ENCODE measurements around the gene TMEM219.

- no peak for TF ChIP-seq ZNF747 (tag by site-specific recombination; IDR thresholded peaks at IDR 0.05)
- no peak for TF ChIP-seq ZBTB49 (tag by site-specific recombination; IDR thresholded peaks at IDR 0.05; ENCODE audit: low read depth)
- no peak for TF ChIP-seq ZNF654 (tag by site-specific recombination; IDR thresholded peaks at IDR 0.05; ENCODE audit: low read depth)
- TF ChIP-seq ZNF501 (tag by site-specific recombination; IDR thresholded peaks at IDR 0.05) = no peak
- TF ChIP-seq ZNF707 (tag by site-specific recombination; IDR thresholded peaks at IDR 0.05) = no peak
- TF ChIP-seq ZNF629 (tag by site-specific recombination; IDR thresholded peaks at IDR 0.05) = no peak
- no peak for TF ChIP-seq CTCF (tag by site-specific recombination; IDR thresholded peaks at IDR 0.05)
- no peak for TF ChIP-seq MYNN (tag by site-specific recombination; IDR thresholded peaks at IDR 0.05; ENCODE audit: borderline replicate concordance)
- TF ChIP-seq ZBTB1 (tag by site-specific recombination; IDR thresholded peaks at IDR 0.05) = no peak
- no peak for TF ChIP-seq ZNF600 (tag by site-specific recombination; IDR thresholded peaks at IDR 0.05)
- no peak for TF ChIP-seq GLIS2 (tag by site-specific recombination; IDR thresholded peaks at IDR 0.05)
- no peak for TF ChIP-seq ZNF626 (tag by site-specific recombination; IDR thresholded peaks at IDR 0.05)
- no peak for TF ChIP-seq ZNF639 (tag by site-specific recombination; IDR thresholded peaks at IDR 0.05)
- TF ChIP-seq ZEB2 (tag by site-specific recombination; IDR thresholded peaks at IDR 0.05) = no peak
Observed at GRCh38 chr16:29984764-29985147, 22.9 kb downstream of the TMEM219 start.

All from HEK293 (cell line).